Neural progenitor cell (in vitro differentiated cells): Measurements from ENCODE around the gene CCDC90B. TPM values are rescaled to one million over a fixed set of nuclear protein-coding genes. Genes with fewer than 3 reads are reported as not detected.
A peak's percentile ranks its signal among the peaks of the same experiment; 100 is the strongest.

Source experiments
- DNase-seq: peaks from one replicate; pipeline ENCODE4 v3.0.0-alpha.2; 2016; ENCODE audit warnings: low spot score
- H2AFZ ChIP-seq: fragments of 200-600 bp; sonication (generic); replicated peaks from 2 replicates; pipeline ENCODE4 v1.6.1; 2016; ENCODE audit warnings: antibody characterized with exemption
- H3F3A ChIP-seq: fragments of 200-600 bp; sonication (generic); 2 replicates; pipeline ENCODE4 v1.6.1; 2016; ENCODE audit warnings: antibody characterized with exemption, low read depth
- H3K27ac ChIP-seq: fragments of 200-600 bp; sonication (generic); 2 replicates; pipeline ENCODE4 v1.5.1; 2016; ENCODE audit warnings: mild to moderate bottlenecking
- H3K27me3 ChIP-seq: fragments of 200-600 bp; sonication (generic); 2 replicates; pipeline ENCODE4 v1.6.1; 2016; ENCODE audit warnings: mild to moderate bottlenecking, moderate library complexity
- H3K36me3 ChIP-seq: fragments of 200-600 bp; sonication (generic); 2 replicates; pipeline ENCODE4 v1.5.1; 2016
- H3K4me1 ChIP-seq: fragments of 200-600 bp; sonication (generic); 2 replicates; pipeline ENCODE4 v1.6.1; 2016; ENCODE audit warnings: mixed run types
- H3K4me2 ChIP-seq: fragments of 200-600 bp; sonication (generic); 2 replicates; pipeline ENCODE4 v1.6.1; 2016
- H3K4me3 ChIP-seq: fragments of 200-600 bp; sonication (generic); 2 replicates; pipeline ENCODE4 v1.5.1; 2016
- H3K79me2 ChIP-seq: fragments of 200-600 bp; sonication (generic); 2 replicates; pipeline ENCODE4 v1.6.1; 2016; ENCODE audit warnings: low read depth
- H3K9ac ChIP-seq: fragments of 200-600 bp; sonication (generic); 2 replicates; pipeline ENCODE4 v1.6.1; 2016
- H3K9me3 ChIP-seq: fragments of 200-600 bp; sonication (generic); 2 replicates; pipeline ENCODE4 v1.5.1; 2016; ENCODE audit warnings: low read depth
- H4K20me1 ChIP-seq: fragments of 200-600 bp; sonication (generic); 2 replicates; pipeline ENCODE4 v1.6.1; 2016; ENCODE audit warnings: low read depth
- H3K27ac Mint-ChIP-seq: 3 replicates; pipeline ENCODE4 v1.8.0; 2021; ENCODE audit warnings: mixed read lengths
- H3K27me3 Mint-ChIP-seq: 2 replicates; pipeline ENCODE4 v1.8.0; 2022; ENCODE audit warnings: low read depth, mild to moderate bottlenecking, inconsistent platforms, moderate library complexity, mixed read lengths; ENCODE audit not compliant: insufficient read depth
- H3K36me3 Mint-ChIP-seq: 3 replicates; pipeline ENCODE4 v1.8.0; 2021; ENCODE audit warnings: mixed read lengths
- H3K4me1 Mint-ChIP-seq: 3 replicates; pipeline ENCODE4 v1.8.0; 2021; ENCODE audit warnings: mixed read lengths
- H3K4me3 Mint-ChIP-seq: 3 replicates; pipeline ENCODE4 v1.8.0; 2021; ENCODE audit warnings: mild to moderate bottlenecking, moderate library complexity, mixed read lengths
- H3K9me3 Mint-ChIP-seq: 3 replicates; pipeline ENCODE4 v1.8.0; 2020; ENCODE audit warnings: mixed read lengths
- EZH2 ChIP-seq: fragments of 200-600 bp; sonication (generic); IDR thresholded peaks from 2 replicates; pipeline ENCODE4 v1.6.1; 2017; ENCODE audit warnings: antibody characterized with exemption, mild to moderate bottlenecking, moderate library complexity
- EZH2phosphoT487 ChIP-seq: fragments of 200-600 bp; sonication (generic); IDR thresholded peaks from 2 replicates; pipeline ENCODE4 v1.6.1; 2017; ENCODE audit warnings: antibody characterized with exemption
- small RNA-seq: library from RNA; depleted of rRNA; stranded (forward); fragments of <200 nt; gene quantifications from one replicate; pipeline ENCODE3, GENCODE V24; 2015
- total RNA-seq: library from RNA; depleted of rRNA; stranded (reverse); fragments of >200 nt; gene quantifications from 2 replicates; pipeline ENCODE4 v1.2.3, GENCODE V29; 2015; ENCODE audit warnings: low replicate concordance
- TF ChIP-seq, protein P1 (sequence below): fragments of 200-600 bp; sonication (generic); IDR thresholded peaks from 2 replicates; pipeline ENCODE4 v1.5.1; 2017; ENCODE audit warnings: antibody characterized with exemption, mild to moderate bottlenecking

CCDC90B gene
- total RNA-seq, 1 donor from 2014 or later = 91.5 TPM

DNA sequence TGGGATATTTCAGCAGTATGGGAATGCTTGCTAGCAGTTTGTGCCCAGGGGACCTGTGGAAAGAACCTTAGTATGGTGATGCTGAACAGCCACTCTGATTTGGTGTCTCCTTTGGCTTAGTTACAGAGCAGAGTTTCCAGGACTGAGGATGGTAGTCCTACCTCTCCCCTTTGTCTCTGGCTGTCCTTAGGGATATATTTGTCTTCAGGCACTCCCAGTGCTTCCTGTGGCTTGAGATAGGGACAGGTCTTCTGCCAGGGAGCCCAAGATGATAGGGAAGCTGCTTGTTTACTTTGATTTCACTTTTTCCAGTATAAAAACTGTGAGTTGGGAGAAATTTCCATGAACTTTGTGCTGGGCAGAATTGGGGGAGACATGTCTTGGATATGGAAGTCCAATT, 64.5 kb downstream of the CCDC90B start:
- Histone ChIP-seq H3K4me2 (no peak overlapping the region), H3K79me2 (no peaks in the 10 kb centered on the region), H2AFZ (no peak overlapping the region), H3K36me3 (no peaks in the 10 kb centered on the region), H3F3A (no peaks in the 10 kb centered on the region), H3K27ac (no peak overlapping the region), H3K27me3 (no peaks in the 10 kb centered on the region), H3K9ac (no peak overlapping the region), H3K9me3 (no peaks in the 10 kb centered on the region), H3K4me1 (no peaks in the 10 kb centered on the region), H4K20me1 (no peaks in the 10 kb centered on the region), H3K4me3 (no peak overlapping the region)
- Mint-ChIP-seq H3K9me3 (no peaks in the 10 kb centered on the region), H3K36me3 (no peaks in the 10 kb centered on the region), H3K27me3 (peaks cover 3% of the 10 kb centered on the region), H3K4me3 (no peak overlapping the region), H3K27ac (no peak overlapping the region), H3K4me1 (no peaks in the 10 kb centered on the region)
- no peak for TF ChIP-seq EZH2
- TF ChIP-seq EZH2phosphoT487 = no peak
- TF ChIP-seq, protein P1, sequence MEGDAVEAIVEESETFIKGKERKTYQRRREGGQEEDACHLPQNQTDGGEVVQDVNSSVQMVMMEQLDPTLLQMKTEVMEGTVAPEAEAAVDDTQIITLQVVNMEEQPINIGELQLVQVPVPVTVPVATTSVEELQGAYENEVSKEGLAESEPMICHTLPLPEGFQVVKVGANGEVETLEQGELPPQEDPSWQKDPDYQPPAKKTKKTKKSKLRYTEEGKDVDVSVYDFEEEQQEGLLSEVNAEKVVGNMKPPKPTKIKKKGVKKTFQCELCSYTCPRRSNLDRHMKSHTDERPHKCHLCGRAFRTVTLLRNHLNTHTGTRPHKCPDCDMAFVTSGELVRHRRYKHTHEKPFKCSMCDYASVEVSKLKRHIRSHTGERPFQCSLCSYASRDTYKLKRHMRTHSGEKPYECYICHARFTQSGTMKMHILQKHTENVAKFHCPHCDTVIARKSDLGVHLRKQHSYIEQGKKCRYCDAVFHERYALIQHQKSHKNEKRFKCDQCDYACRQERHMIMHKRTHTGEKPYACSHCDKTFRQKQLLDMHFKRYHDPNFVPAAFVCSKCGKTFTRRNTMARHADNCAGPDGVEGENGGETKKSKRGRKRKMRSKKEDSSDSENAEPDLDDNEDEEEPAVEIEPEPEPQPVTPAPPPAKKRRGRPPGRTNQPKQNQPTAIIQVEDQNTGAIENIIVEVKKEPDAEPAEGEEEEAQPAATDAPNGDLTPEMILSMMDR = no peak
- no peak for DNase-seq

DNA sequence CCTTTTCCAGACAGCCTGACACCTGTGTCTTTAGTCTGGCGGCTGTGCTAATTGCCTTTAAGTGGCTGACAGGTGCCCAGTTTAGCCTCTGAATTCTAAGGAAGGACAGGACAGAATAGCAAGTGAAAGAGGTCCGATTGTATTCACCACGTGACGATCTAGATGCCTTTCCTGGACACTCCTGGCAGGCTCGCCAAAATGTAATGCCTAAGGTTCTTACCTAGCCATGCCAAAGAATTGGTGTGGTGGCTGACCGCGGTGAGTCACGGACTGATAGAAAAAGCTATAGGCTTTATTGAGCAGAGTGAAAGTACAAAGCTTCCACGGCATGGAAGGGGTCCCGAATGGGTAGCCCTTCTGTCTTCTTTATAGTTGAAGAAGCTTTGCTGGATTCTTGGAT, 65.9 kb downstream of the CCDC90B start:
- no peaks in the 10 kb centered on the region for H3F3A ChIP-seq
- peak; percentile 9 for DNase-seq
- H3K9me3 ChIP-seq = no peaks in the 10 kb centered on the region
- H4K20me1 ChIP-seq = no peaks in the 10 kb centered on the region
- no peak overlapping the region for H3K4me3 Mint-ChIP-seq
- H3K27ac Mint-ChIP-seq = no peak overlapping the region
- H3K36me3 ChIP-seq = no peaks in the 10 kb centered on the region
- no peaks in the 10 kb centered on the region for H3K4me1 Mint-ChIP-seq
- no peaks in the 10 kb centered on the region for H3K27me3 ChIP-seq
- no peak overlapping the region for H3K4me2 ChIP-seq
- H3K9ac ChIP-seq = no peak overlapping the region
- H3K36me3 Mint-ChIP-seq = no peaks in the 10 kb centered on the region
- H3K9me3 Mint-ChIP-seq = no peaks in the 10 kb centered on the region
- no peak overlapping the region for H3K4me3 ChIP-seq
- TF ChIP-seq EZH2phosphoT487 (no peak), EZH2 (no peak)
- TF ChIP-seq, protein P1 = no peak
- no peaks in the 10 kb centered on the region for H3K4me1 ChIP-seq
- H3K79me2 ChIP-seq = no peaks in the 10 kb centered on the region
- H3K27ac ChIP-seq = no peak overlapping the region
- no peak overlapping the region for H2AFZ ChIP-seq
- H3K27me3 Mint-ChIP-seq = peaks cover 3% of the 10 kb centered on the region

GRCh38 chr11:83219095-83219494, 67.1 kb downstream of the CCDC90B start:
- H3K9ac ChIP-seq = no peak overlapping the region
- H3K36me3 ChIP-seq = no peaks in the 10 kb centered on the region
- TF ChIP-seq, protein P1 = peak; percentile 50
- TF ChIP-seq EZH2phosphoT487 = no peak
- no peak for TF ChIP-seq EZH2
- H3K4me3 Mint-ChIP-seq = no peak overlapping the region
- no peak overlapping the region for H3K4me2 ChIP-seq
- DNase-seq = peak; percentile 38
- no peak overlapping the region for H3K4me3 ChIP-seq
- no peaks in the 10 kb centered on the region for H4K20me1 ChIP-seq
- no peak overlapping the region for H3K27ac Mint-ChIP-seq
- H3F3A ChIP-seq = no peaks in the 10 kb centered on the region
- H3K27me3 ChIP-seq = no peaks in the 10 kb centered on the region
- no peak overlapping the region for H2AFZ ChIP-seq
- H3K9me3 ChIP-seq = no peaks in the 10 kb centered on the region
- peaks cover 3% of the 10 kb centered on the region for H3K27me3 Mint-ChIP-seq
- no peaks in the 10 kb centered on the region for H3K79me2 ChIP-seq
- H3K27ac ChIP-seq = no peak overlapping the region
- H3K4me1 Mint-ChIP-seq = no peaks in the 10 kb centered on the region
- H3K9me3 Mint-ChIP-seq = no peaks in the 10 kb centered on the region
- H3K4me1 ChIP-seq = no peaks in the 10 kb centered on the region
- no peaks in the 10 kb centered on the region for H3K36me3 Mint-ChIP-seq

Small RNAs within 50 kb of the gene (small RNA-seq; reads per million reads assigned to genes)
- not detected for gene AP000873.5

Other genes starting within 250 kb of the CCDC90B start
- 3.6 and 12.3 TPM in 2 replicates for gene RAB30, start 214.5 kb downstream of the CCDC90B start, total RNA-seq
- 64.2 and 72.7 TPM in 2 replicates for gene PCF11, start 129.2 kb downstream of the CCDC90B start, total RNA-seq
- gene ANKRD42, start 92.7 kb downstream of the CCDC90B start, total RNA-seq = 3.3 and 4.4 TPM in 2 replicates